ENCODE data around the gene ANXA10. TPM values are rescaled to one million over a fixed set of nuclear protein-coding genes. Genes with fewer than 3 reads are reported as not detected.

ANXA10 gene
- total and polyA plus RNA-seq, 2 donors (not counting 3 experiments of a cell fraction or from before 2014, with no cell fraction given): not detected

GRCh38 chr4:168045354-168045753 is 47.0 kb upstream of the ANXA10 start:
- Histone ChIP-seq H3K27me3 (ENCODE audit: control insufficient read depth in 2 of 2, insufficient read depth in 2 of 2, low read length in 2 of 2) (no peaks in the 10 kb centered on the region), H3K4me2 (ENCODE audit: insufficient read depth, low read length) (no peak overlapping the region), H3K79me2 (ENCODE audit: control insufficient read depth, insufficient read depth, low read length) (no peaks in the 10 kb centered on the region), H3K36me3 (ENCODE audit: control insufficient read depth in 2 of 2, extremely low read depth in 1 of 2, insufficient read depth in 2 of 2, low read length in 2 of 2) (no peaks in the 10 kb centered on the region), H3K27ac (ENCODE audit: insufficient read depth, low read depth, low read length) (no peak overlapping the region), H4K20me1 (replicated peaks; ENCODE audit: control insufficient read depth, extremely low read depth, insufficient read depth, low read length) (no peaks in the 10 kb centered on the region), H3K9me1 (replicated peaks; ENCODE audit: control insufficient read depth, extremely low read depth, insufficient read depth, low read length) (no peaks in the 10 kb centered on the region), H3K4me1 (ENCODE audit: control insufficient read depth, extremely low read depth, insufficient read depth, low read length) (no peaks in the 10 kb centered on the region), H3K9me3 (replicated peaks; ENCODE audit: control insufficient read depth, insufficient read depth, low read length) (no peaks in the 10 kb centered on the region), H3K9ac (replicated peaks; ENCODE audit: extremely low read depth, insufficient read depth, low read length) (no peak overlapping the region), H2AFZ (ENCODE audit: low read depth, low read length) (no peak overlapping the region), H3K4me3 (replicated peaks in 1 of 3; ENCODE audit: insufficient read depth in 1 of 3, low read depth in 1 of 3, low read length in 3 of 3) (no peak overlapping the region)
- intact Hi-C loops (cut with micrococcal nuclease) (no loop called here), dilution Hi-C loops (cut with MboI; ENCODE audit: extremely low pct_ligation_motif_present, low sequenced_read_pairs) (no loop called here)
- BruUV-seq (replicated peaks): no TSS peak
- no peak for FAIRE-seq
- POLR2A ChIA-PET: no interaction called here
- TF ChIP-seq MYC (IDR thresholded peaks at IDR 0.05; ENCODE audit: low read depth, low read length) (no peak), POLR2AphosphoS5 (IDR thresholded peaks at IDR 0.05; ENCODE audit: insufficient read depth, low read depth, low read length) (no peak), GATA2 (IDR thresholded peaks at IDR 0.05; ENCODE audit: insufficient read depth, insufficient read length, low read depth, low read length) (no peak)
- CTCF ChIA-PET: no interaction called here
- DNase-seq (ENCODE audit: low read depth, low spot score): no peak

DNA sequence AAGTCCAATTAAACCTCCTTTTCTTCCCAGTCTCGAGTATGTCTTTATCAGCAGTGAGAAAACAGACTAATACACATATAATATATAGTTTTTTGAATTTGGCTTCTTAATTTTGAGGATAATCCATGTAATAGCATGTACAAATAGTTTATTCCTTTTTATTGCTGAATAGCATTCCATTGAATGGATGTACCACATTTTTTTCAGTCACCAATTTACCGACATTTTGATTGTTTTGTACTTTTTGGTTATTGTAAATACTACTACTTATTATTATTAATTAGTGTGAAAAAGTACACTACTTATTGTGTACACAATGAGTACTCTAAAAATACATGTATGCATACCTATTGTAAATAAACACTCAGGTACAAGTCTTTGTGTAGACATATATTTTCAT is 42.3 kb upstream of the ANXA10 start:
- H3K4me1 ChIP-seq (ENCODE audit: control insufficient read depth, extremely low read depth, insufficient read depth, low read length): no peaks in the 10 kb centered on the region
- FAIRE-seq (no peak), DNase-seq (ENCODE audit: low read depth, low spot score) (no peak)
- ChIA-PET CTCF (no interaction called here), POLR2A (no interaction called here)
- H2AFZ ChIP-seq (ENCODE audit: low read depth, low read length): no peak overlapping the region
- H3K4me2 ChIP-seq (ENCODE audit: insufficient read depth, low read length): no peak overlapping the region
- H3K9me3 ChIP-seq (replicated peaks; ENCODE audit: control insufficient read depth, insufficient read depth, low read length): no peaks in the 10 kb centered on the region
- no peaks in the 10 kb centered on the region for H3K27me3 ChIP-seq (ENCODE audit: control insufficient read depth in 2 of 2, insufficient read depth in 2 of 2, low read length in 2 of 2)
- no peak overlapping the region for H3K4me3 ChIP-seq (replicated peaks in 1 of 3; ENCODE audit: insufficient read depth in 1 of 3, low read depth in 1 of 3, low read length in 3 of 3)
- intact Hi-C loops (cut with micrococcal nuclease) (no loop called here), dilution Hi-C loops (cut with MboI; ENCODE audit: extremely low pct_ligation_motif_present, low sequenced_read_pairs) (no loop called here)
- no TSS peak for BruUV-seq (replicated peaks)
- H3K9ac ChIP-seq (replicated peaks; ENCODE audit: extremely low read depth, insufficient read depth, low read length): no peak overlapping the region
- TF ChIP-seq JUN (IDR thresholded peaks at IDR 0.05; ENCODE audit: borderline replicate concordance, insufficient read depth, insufficient read length, low read depth) (no peak), FOS (IDR thresholded peaks at IDR 0.05; ENCODE audit: borderline replicate concordance, insufficient read depth, low read length) (no peak)
- no peak overlapping the region for H3K27ac ChIP-seq (ENCODE audit: insufficient read depth, low read depth, low read length)
- no peaks in the 10 kb centered on the region for H3K36me3 ChIP-seq (ENCODE audit: control insufficient read depth in 2 of 2, extremely low read depth in 1 of 2, insufficient read depth in 2 of 2, low read length in 2 of 2)
- no peaks in the 10 kb centered on the region for H3K79me2 ChIP-seq (ENCODE audit: control insufficient read depth, insufficient read depth, low read length)
- H3K9me1 ChIP-seq (replicated peaks; ENCODE audit: control insufficient read depth, extremely low read depth, insufficient read depth, low read length): no peaks in the 10 kb centered on the region
- H4K20me1 ChIP-seq (replicated peaks; ENCODE audit: control insufficient read depth, extremely low read depth, insufficient read depth, low read length): no peaks in the 10 kb centered on the region
